ENCODE measurements around the gene PROKR1.
"Not testable (repeated sequence)": the region's sequence is repeated elsewhere in the genome, so short reads cannot be mapped to it uniquely, and the experiment has no call there.

The PROKR1 gene

GRCh38 chr2:68671961-68672360 lies 28.6 kb downstream of the PROKR1 start:
- no peak overlapping the region for H3K4me2 ChIP-seq (ENCODE audit: low read depth, low read length, poor library complexity, severe bottlenecking)
- no peaks in the 10 kb centered on the region for H4K20me1 ChIP-seq (ENCODE audit: insufficient read depth, low read length, poor library complexity, severe bottlenecking)
- no peaks in the 10 kb centered on the region for H3K79me2 ChIP-seq (ENCODE audit: insufficient read depth, low read length)
- no peak overlapping the region for H3K4me3 ChIP-seq (ENCODE audit: low read length, poor library complexity, severe bottlenecking)
- no peaks in the 10 kb centered on the region for H3K27me3 ChIP-seq (ENCODE audit: insufficient read depth, low read length, poor library complexity, severe bottlenecking)
- H2AFZ ChIP-seq (ENCODE audit: low read length) = no peak overlapping the region
- H3K4me1 ChIP-seq (ENCODE audit: insufficient read depth, low read length, poor library complexity, severe bottlenecking) = peaks cover 5% of the 10 kb centered on the region
- no peaks in the 10 kb centered on the region for H3K9me3 ChIP-seq (ENCODE audit: insufficient read depth, low read depth, low read length)
- TF ChIP-seq CTCF (conservative IDR thresholded peaks at IDR 0.05; ENCODE audit: low read length) = no peak
- TF ChIP-seq EZH2phosphoT487 (IDR thresholded peaks at IDR 0.05; ENCODE audit: borderline replicate concordance) = no peak
- no peaks in the 10 kb centered on the region for H3K36me3 ChIP-seq (ENCODE audit: insufficient read depth, low read length)
- no peak overlapping the region for H3K9ac ChIP-seq (ENCODE audit: low read depth, low read length, poor library complexity, severe bottlenecking)
- no peaks in the 10 kb centered on the region for H3F3A ChIP-seq (ENCODE audit: low read depth)
- no peaks in the 10 kb centered on the region for H3K9me2 ChIP-seq (replicated peaks; ENCODE audit: low read depth, low read length)

GRCh38 chr2:68673631-68674030 lies 30.3 kb downstream of the PROKR1 start:
- no peaks in the 10 kb centered on the region for H3F3A ChIP-seq (ENCODE audit: low read depth)
- TF ChIP-seq EZH2phosphoT487 (IDR thresholded peaks at IDR 0.05; ENCODE audit: borderline replicate concordance) (no peak), CTCF (conservative IDR thresholded peaks at IDR 0.05; ENCODE audit: low read length) (no peak)

GRCh38 chr2:68675470-68675869 lies 32.1 kb downstream of the PROKR1 start:
- Histone ChIP-seq H3K9me2 (replicated peaks; ENCODE audit: low read depth, low read length) (no peaks in the 10 kb centered on the region), H3K36me3 (ENCODE audit: insufficient read depth, low read length) (no peaks in the 10 kb centered on the region), H3K9ac (ENCODE audit: low read depth, low read length, poor library complexity, severe bottlenecking) (no peak overlapping the region), H2AFZ (ENCODE audit: low read length) (no peak overlapping the region), H3K9me3 (ENCODE audit: insufficient read depth, low read depth, low read length) (no peaks in the 10 kb centered on the region), H3K79me2 (ENCODE audit: insufficient read depth, low read length) (no peaks in the 10 kb centered on the region), H3K4me1 (ENCODE audit: insufficient read depth, low read length, poor library complexity, severe bottlenecking) (no peaks in the 10 kb centered on the region), H3K27me3 (ENCODE audit: insufficient read depth, low read length, poor library complexity, severe bottlenecking) (no peaks in the 10 kb centered on the region), H3K4me2 (ENCODE audit: low read depth, low read length, poor library complexity, severe bottlenecking) (no peak overlapping the region), H3K4me3 (ENCODE audit: low read length, poor library complexity, severe bottlenecking) (no peak overlapping the region), H4K20me1 (ENCODE audit: insufficient read depth, low read length, poor library complexity, severe bottlenecking) (no peaks in the 10 kb centered on the region), H3F3A (ENCODE audit: low read depth) (no peaks in the 10 kb centered on the region)
- TF ChIP-seq EZH2phosphoT487 (IDR thresholded peaks at IDR 0.05; ENCODE audit: borderline replicate concordance) (no peak), CTCF (conservative IDR thresholded peaks at IDR 0.05; ENCODE audit: low read length) (no peak)

More at GRCh38 chr2:68673631-68674030, 30.3 kb downstream of the PROKR1 start:
- H3K27me3 ChIP-seq (ENCODE audit: insufficient read depth, low read length, poor library complexity, severe bottlenecking) = no peaks in the 10 kb centered on the region
- H3K9ac ChIP-seq (ENCODE audit: low read depth, low read length, poor library complexity, severe bottlenecking) = no peak overlapping the region
- H4K20me1 ChIP-seq (ENCODE audit: insufficient read depth, low read length, poor library complexity, severe bottlenecking) = no peaks in the 10 kb centered on the region
- H3K4me2 ChIP-seq (ENCODE audit: low read depth, low read length, poor library complexity, severe bottlenecking) = no peak overlapping the region
- no peak overlapping the region for H3K4me3 ChIP-seq (ENCODE audit: low read length, poor library complexity, severe bottlenecking)
- H3K9me3 ChIP-seq (ENCODE audit: insufficient read depth, low read depth, low read length) = no peaks in the 10 kb centered on the region
- H3K9me2 ChIP-seq (replicated peaks; ENCODE audit: low read depth, low read length) = no peaks in the 10 kb centered on the region
- no peaks in the 10 kb centered on the region for H3K79me2 ChIP-seq (ENCODE audit: insufficient read depth, low read length)
- no peaks in the 10 kb centered on the region for H3K4me1 ChIP-seq (ENCODE audit: insufficient read depth, low read length, poor library complexity, severe bottlenecking)
- H3K36me3 ChIP-seq (ENCODE audit: insufficient read depth, low read length) = no peaks in the 10 kb centered on the region
- H2AFZ ChIP-seq (ENCODE audit: low read length) = no peak overlapping the region

- H3K9ac ChIP-seq (ENCODE audit: low read depth, low read length, poor library complexity, severe bottlenecking); H3F3A ChIP-seq (ENCODE audit: low read depth); H3K4me2 ChIP-seq (ENCODE audit: low read depth, low read length, poor library complexity, severe bottlenecking); H3K9me2 ChIP-seq (replicated peaks; ENCODE audit: low read depth, low read length); H3K27me3 ChIP-seq (ENCODE audit: insufficient read depth, low read length, poor library complexity, severe bottlenecking); H3K4me1 ChIP-seq (ENCODE audit: insufficient read depth, low read length, poor library complexity, severe bottlenecking); H3K4me3 ChIP-seq (ENCODE audit: low read length, poor library complexity, severe bottlenecking); H4K20me1 ChIP-seq (ENCODE audit: insufficient read depth, low read length, poor library complexity, severe bottlenecking); H3K36me3 ChIP-seq (ENCODE audit: insufficient read depth, low read length); H3K79me2 ChIP-seq (ENCODE audit: insufficient read depth, low read length); H3K9me3 ChIP-seq (ENCODE audit: insufficient read depth, low read depth, low read length); H2AFZ ChIP-seq (ENCODE audit: low read length): not testable (repeated sequence)
Observed at GRCh38 chr2:68677837-68678236, 34.5 kb downstream of the PROKR1 start.

GRCh38 chr2:68679166-68679916 lies 36.0 kb downstream of the PROKR1 start:
- H3K9me3 ChIP-seq (ENCODE audit: insufficient read depth, low read depth, low read length); H3K4me1 ChIP-seq (ENCODE audit: insufficient read depth, low read length, poor library complexity, severe bottlenecking); H3F3A ChIP-seq (ENCODE audit: low read depth); H3K9ac ChIP-seq (ENCODE audit: low read depth, low read length, poor library complexity, severe bottlenecking); H3K79me2 ChIP-seq (ENCODE audit: insufficient read depth, low read length); H4K20me1 ChIP-seq (ENCODE audit: insufficient read depth, low read length, poor library complexity, severe bottlenecking); H3K4me3 ChIP-seq (ENCODE audit: low read length, poor library complexity, severe bottlenecking); H3K9me2 ChIP-seq (replicated peaks; ENCODE audit: low read depth, low read length); H3K36me3 ChIP-seq (ENCODE audit: insufficient read depth, low read length); H2AFZ ChIP-seq (ENCODE audit: low read length); H3K4me2 ChIP-seq (ENCODE audit: low read depth, low read length, poor library complexity, severe bottlenecking); H3K27me3 ChIP-seq (ENCODE audit: insufficient read depth, low read length, poor library complexity, severe bottlenecking): not testable (repeated sequence)

All from Loucy (cell line).